Purkinje cell (primary cell): ENCODE data around the gene VSTM5. TPM values are rescaled to one million over a fixed set of nuclear protein-coding genes. Genes with fewer than 3 reads are reported as not detected.

Source experiments
- polyA plus RNA-seq: library from polyadenylated mRNA; unstranded; fragments of >200 nt; fragmentation: Nextera tagmentation; gene quantifications from 2 replicates; pipeline ENCODE4 v1.2.1, GENCODE V29; 2014

The VSTM5 gene
- 1.8 and 2.3 TPM in 2 replicates for polyA plus RNA-seq

DNA sequence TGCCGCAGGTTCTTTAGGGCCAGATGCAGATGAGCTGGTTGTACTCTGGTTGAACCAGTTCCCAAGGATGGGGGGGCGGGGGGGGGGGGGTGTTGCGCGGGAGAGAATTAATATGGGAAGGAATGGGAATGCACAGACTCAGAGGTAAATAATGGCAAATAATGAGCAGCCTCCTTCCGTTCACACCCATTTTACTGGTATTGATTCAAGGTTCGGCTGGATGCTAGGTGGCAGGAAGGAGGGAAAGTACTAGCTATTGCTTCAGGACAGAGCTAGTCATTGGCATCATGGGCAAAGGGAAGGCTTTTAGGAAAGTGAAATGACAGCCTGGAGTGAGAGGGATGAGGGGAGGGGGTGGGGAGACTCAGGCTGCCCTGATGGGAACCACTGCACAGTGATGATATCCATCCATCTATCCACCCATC lies at the start of gene VSTM5:
Gene VSTM5, minus strand, starts transcription at position 25 of the 425 bp plus-strand sequence. CDS start 116 bp downstream, outside the sequence.

DNA sequence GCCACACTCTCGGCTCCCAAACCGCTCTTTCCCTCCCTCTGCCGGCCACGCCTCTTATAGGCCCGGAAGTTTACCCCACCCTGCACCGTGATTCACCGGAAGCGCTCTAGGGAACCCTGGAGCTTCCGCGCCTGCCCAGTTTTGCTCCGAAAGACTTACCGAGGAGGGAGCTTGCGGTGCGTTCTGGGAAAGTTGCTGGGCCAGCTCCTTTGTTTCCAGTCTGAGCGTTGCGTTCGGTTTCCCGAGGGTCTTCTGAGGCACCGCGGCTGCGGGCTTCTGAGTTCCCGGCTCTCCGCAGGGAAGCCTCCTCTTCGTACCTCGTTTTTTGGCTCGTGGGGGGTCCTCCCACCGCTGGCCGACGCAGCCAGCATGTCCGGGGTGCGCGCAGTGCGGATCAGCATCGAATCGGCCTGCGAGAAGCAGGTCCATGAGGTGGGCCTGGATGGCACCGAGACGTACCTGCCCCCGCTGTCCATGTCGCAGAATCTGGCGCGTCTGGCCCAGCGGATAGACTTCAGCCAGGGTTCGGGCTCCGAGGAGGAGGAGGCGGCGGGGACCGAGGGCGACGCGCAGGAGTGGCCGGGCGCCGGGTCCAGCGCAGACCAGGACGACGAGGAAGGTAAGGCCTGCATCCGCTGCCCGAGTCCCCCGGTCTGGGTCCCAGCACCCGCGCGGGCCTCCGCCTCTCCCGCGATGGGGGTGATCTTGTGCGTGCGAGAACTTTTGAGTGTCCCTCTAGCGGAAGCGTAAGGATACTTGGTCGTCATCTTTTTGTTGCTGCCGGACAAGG lies 66.1 kb downstream of the VSTM5 start, which contains the start of gene MED17:
Gene MED17, plus strand, starts transcription at position 138 of the 790 bp plus-strand sequence. Its CDS starts 232 bp downstream, at position 370.

Other genes starting within 250 kb of the VSTM5 start
- 10.0 and 15.2 TPM in 2 replicates for gene CEP295, start 188.9 kb downstream of the VSTM5 start, polyA plus RNA-seq
- gene TAF1D, start 109.1 kb downstream of the VSTM5 start, polyA plus RNA-seq = 59.2 and 64.9 TPM in 2 replicates
- gene C11orf54, start 108.9 kb downstream of the VSTM5 start, polyA plus RNA-seq = 18.1 and 19.1 TPM in 2 replicates
- gene MED17, start 66.3 kb downstream of the VSTM5 start, polyA plus RNA-seq = 16.4 and 22.6 TPM in 2 replicates
- gene HEPHL1, start 170.7 kb upstream of the VSTM5 start, polyA plus RNA-seq = not detected in 2 replicates